Measurements from ENCODE around the gene GPR63. TPM values are rescaled to one million over a fixed set of nuclear protein-coding genes. Genes with fewer than 3 reads are reported as not detected.

Gene GPR63
- total and polyA plus RNA-seq, 8 donors: 0.42 to 1.4 (median 0.87) TPM

DNA sequence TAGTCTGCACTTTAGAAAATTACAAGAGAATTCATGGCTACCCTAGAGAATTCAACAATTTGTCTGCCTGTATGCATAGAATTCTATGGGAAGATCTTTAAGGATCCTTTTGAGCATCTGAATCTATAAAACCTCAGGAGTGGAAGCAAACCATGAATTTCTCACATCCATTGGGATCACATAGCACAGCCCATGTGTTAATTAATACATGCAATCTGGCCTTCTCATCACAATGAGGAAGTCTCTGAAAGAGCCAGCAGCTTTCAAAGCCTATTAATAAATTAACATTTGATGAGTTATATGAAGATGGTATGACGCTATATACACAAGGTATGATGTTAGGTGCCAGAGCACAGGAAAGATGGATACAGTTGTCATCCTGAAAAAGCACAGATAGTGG, 35.7 kb upstream of the GPR63 start:
- TF ChIP-seq, protein P1, sequence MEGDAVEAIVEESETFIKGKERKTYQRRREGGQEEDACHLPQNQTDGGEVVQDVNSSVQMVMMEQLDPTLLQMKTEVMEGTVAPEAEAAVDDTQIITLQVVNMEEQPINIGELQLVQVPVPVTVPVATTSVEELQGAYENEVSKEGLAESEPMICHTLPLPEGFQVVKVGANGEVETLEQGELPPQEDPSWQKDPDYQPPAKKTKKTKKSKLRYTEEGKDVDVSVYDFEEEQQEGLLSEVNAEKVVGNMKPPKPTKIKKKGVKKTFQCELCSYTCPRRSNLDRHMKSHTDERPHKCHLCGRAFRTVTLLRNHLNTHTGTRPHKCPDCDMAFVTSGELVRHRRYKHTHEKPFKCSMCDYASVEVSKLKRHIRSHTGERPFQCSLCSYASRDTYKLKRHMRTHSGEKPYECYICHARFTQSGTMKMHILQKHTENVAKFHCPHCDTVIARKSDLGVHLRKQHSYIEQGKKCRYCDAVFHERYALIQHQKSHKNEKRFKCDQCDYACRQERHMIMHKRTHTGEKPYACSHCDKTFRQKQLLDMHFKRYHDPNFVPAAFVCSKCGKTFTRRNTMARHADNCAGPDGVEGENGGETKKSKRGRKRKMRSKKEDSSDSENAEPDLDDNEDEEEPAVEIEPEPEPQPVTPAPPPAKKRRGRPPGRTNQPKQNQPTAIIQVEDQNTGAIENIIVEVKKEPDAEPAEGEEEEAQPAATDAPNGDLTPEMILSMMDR (IDR thresholded peaks at IDR 0.05): no peak
- Histone ChIP-seq H3K27ac (no peak overlapping the region), H3K36me3 (no peaks in the 10 kb centered on the region), H3K27me3 (no peaks in the 10 kb centered on the region), H3K4me1 (no peaks in the 10 kb centered on the region), H3K9me3 (no peaks in the 10 kb centered on the region), H3K4me3 (no peak overlapping the region)
- DNase-seq (no peak), FAIRE-seq (no peak), ATAC-seq (no peak)
- WGBS, 2 donors: 59 to 73% methylated on average over 1 of the region's 1 CpG
- intact Hi-C loops (cut with DNase I): no loop called here

DNA sequence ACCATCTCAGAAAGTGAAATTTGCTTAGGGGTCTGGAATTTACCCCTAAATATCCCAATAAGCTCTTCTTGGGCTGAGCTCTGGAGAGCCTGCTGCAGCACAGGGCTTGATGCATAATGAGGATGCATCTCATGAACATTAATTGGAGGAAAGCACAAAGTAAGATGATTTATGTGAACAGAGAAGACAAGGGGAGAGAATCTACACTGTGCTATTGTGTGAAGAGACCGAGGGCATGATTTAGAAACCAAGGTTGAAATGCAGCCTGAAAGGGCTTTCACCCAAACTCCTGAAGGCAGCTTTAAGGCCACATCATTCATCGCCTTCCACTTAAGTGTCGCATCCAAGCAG, 27.8 kb upstream of the GPR63 start:
- intact Hi-C loops (cut with DNase I): no loop called here
- H3K4me3 ChIP-seq: no peak overlapping the region
- H3K9me3 ChIP-seq: no peaks in the 10 kb centered on the region
- no peaks in the 10 kb centered on the region for H3K4me1 ChIP-seq
- TF ChIP-seq, protein P1 (IDR thresholded peaks at IDR 0.05): no peak
- ATAC-seq (no peak), DNase-seq (no peak), FAIRE-seq (no peak)
- no peak overlapping the region for H3K27ac ChIP-seq
- no peaks in the 10 kb centered on the region for H3K36me3 ChIP-seq
- WGBS, 2 donors: 89 to 92% methylated on average over 3 of the region's 3 CpGs
- H3K27me3 ChIP-seq: no peaks in the 10 kb centered on the region

DNA sequence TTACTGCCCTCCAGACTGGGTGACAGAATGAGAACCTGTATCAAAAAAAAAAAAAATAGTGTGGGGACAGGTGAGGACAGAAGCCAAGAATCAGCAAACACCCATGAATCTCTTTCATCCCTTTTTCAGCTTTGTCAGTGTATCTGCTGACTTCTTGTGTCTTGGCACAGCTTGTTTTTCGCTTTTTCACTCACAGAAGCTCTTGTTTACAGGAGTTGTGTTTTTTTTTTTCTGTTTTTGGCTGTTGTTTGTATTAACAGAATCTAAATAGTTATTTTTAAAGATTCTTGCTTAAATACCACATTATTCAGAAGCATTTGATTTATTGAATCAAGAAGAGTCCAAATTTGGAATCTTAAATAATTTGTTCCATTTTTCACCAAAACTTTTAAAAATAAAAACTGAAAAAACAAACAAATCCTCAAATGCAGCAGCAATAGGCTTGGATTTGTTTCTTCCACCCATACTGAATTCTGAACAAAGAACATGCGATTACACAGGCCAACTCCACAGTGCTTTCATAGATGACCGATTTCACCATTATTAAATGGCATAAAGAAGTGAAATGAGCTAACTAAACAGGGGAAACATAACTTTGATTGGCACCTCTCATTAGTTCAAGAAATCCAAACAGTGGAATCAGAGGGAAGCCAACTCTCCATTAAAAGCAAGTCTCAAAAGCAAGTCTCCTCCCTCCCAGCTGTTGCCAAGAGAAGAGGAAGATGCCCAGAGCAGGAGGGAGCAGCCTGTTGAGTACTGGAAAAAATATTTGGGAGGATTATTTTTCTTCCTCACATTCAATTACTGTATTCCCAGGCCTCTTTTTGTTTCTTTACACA, 27.2 kb upstream of the GPR63 start:
- Histone ChIP-seq H3K27me3 (no peaks in the 10 kb centered on the region), H3K4me3 (no peak overlapping the region), H3K36me3 (no peaks in the 10 kb centered on the region), H3K4me1 (no peaks in the 10 kb centered on the region), H3K9me3 (no peaks in the 10 kb centered on the region), H3K27ac (no peak overlapping the region)
- DNase-seq: no peak
- no peak for ATAC-seq
- no peak for FAIRE-seq
- intact Hi-C loops (cut with DNase I): no loop called here
- 33 to 87% methylated on average over 3 of the region's 3 CpGs for WGBS, 2 donors
- TF ChIP-seq, protein P1 (IDR thresholded peaks at IDR 0.05): no peak

DNA sequence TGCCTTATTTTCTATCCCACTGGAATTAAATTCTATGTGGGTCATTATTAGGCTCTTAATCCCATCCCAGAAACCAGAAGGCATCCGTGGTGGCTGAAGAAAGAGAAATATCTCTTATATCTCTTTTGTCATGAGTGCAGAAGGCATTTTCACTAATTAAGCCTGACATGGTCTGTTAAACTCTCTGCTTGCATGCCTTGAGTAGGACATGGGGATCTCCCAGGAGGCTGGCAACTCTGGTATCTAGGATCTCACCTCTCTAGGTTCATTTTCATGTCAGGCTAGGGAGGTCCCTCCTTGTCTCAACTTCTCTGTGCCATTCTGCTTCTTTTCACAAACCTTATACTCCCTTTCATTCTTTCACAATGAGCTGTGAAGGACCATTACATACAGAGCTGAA, 25.3 kb upstream of the GPR63 start:
- intact Hi-C loops (cut with DNase I): no loop called here
- DNase-seq (no peak), FAIRE-seq (no peak), ATAC-seq (no peak)
- no peaks in the 10 kb centered on the region for H3K27me3 ChIP-seq
- H3K9me3 ChIP-seq: no peaks in the 10 kb centered on the region
- no peak overlapping the region for H3K4me3 ChIP-seq
- H3K36me3 ChIP-seq: no peaks in the 10 kb centered on the region
- no peaks in the 10 kb centered on the region for H3K4me1 ChIP-seq
- TF ChIP-seq, protein P1 (IDR thresholded peaks at IDR 0.05): no peak
- H3K27ac ChIP-seq: no peak overlapping the region
- WGBS, 2 donors: 49 to 52% methylated on average over 1 of the region's 1 CpG

GRCh38 chr6:96861588-96861987, 24.3 kb upstream of the GPR63 start:
- H3K27ac ChIP-seq: no peak overlapping the region
- TF ChIP-seq, protein P1 (IDR thresholded peaks at IDR 0.05): no peak
- no peaks in the 10 kb centered on the region for H3K27me3 ChIP-seq
- no peak overlapping the region for H3K4me3 ChIP-seq
- H3K36me3 ChIP-seq: no peaks in the 10 kb centered on the region
- FAIRE-seq (no peak), DNase-seq (no peak), ATAC-seq (no peak)
- H3K9me3 ChIP-seq: no peaks in the 10 kb centered on the region
- intact Hi-C loops (cut with DNase I): no loop called here
- no peaks in the 10 kb centered on the region for H3K4me1 ChIP-seq
